Measurements from ENCODE around the gene MMEL1.
"Not testable (repeated sequence)": the region's sequence is repeated elsewhere in the genome, so short reads cannot be mapped to it uniquely, and the experiment has no call there.

Gene MMEL1

GRCh38 chr1:2632561-2633361 is at the start of gene MMEL1:
Gene MMEL1 (minus strand): TSS chr1:2633016. CDS start chr1:2629484, 3,532 bp downstream.
- DNase-seq = no peak

GRCh38 chr1:2676726-2677125 is 43.9 kb upstream of the MMEL1 start:
- not testable (repeated sequence) for DNase-seq

- not testable (repeated sequence) for DNase-seq
Measured at GRCh38 chr1:2671656-2672055, 38.8 kb upstream of the MMEL1 start.

- not testable (repeated sequence) for DNase-seq
Measured at GRCh38 chr1:2659806-2660205, 27.0 kb upstream of the MMEL1 start.

GRCh38 chr1:2657909-2658308 is 25.1 kb upstream of the MMEL1 start:
- DNase-seq = not testable (repeated sequence)

- not testable (repeated sequence) for DNase-seq
Measured at GRCh38 chr1:2657124-2657523, 24.3 kb upstream of the MMEL1 start.

GRCh38 chr1:2655598-2656434 is 23.0 kb upstream of the MMEL1 start:
- not testable (repeated sequence) for DNase-seq

- DNase-seq = not testable (repeated sequence)
Measured at GRCh38 chr1:2654443-2654948, 21.7 kb upstream of the MMEL1 start.

- DNase-seq = not testable (repeated sequence)
Measured at GRCh38 chr1:2653741-2654442, 21.1 kb upstream of the MMEL1 start.

GRCh38 chr1:2652926-2653571 is 20.2 kb upstream of the MMEL1 start:
- not testable (repeated sequence) for DNase-seq

GRCh38 chr1:2652152-2652925 is 19.5 kb upstream of the MMEL1 start:
- not testable (repeated sequence) for DNase-seq

GRCh38 chr1:2650967-2651645 is 18.3 kb upstream of the MMEL1 start:
- DNase-seq = no peak

- DNase-seq = no peak
Measured at GRCh38 chr1:2646837-2647236, 14.0 kb upstream of the MMEL1 start.

GRCh38 chr1:2645776-2646175 is 13.0 kb upstream of the MMEL1 start:
- DNase-seq = no peak

- DNase-seq = no peak
Measured at GRCh38 chr1:2645143-2645542, 12.3 kb upstream of the MMEL1 start.

GRCh38 chr1:2644591-2645101 is 11.8 kb upstream of the MMEL1 start:
- DNase-seq = no peak

- no peak for DNase-seq
Measured at GRCh38 chr1:2644171-2644570, 11.4 kb upstream of the MMEL1 start.

GRCh38 chr1:2643414-2644077 is 10.7 kb upstream of the MMEL1 start:
- no peak for DNase-seq

GRCh38 chr1:2642560-2643413 is 10.0 kb upstream of the MMEL1 start:
- peak; percentile 74 for DNase-seq

All from SHP77 treated with DMSO at 0.1 percent for 48 hours (cell line).